Measurements from ENCODE around the gene CMSS1. TPM values are rescaled to one million over a fixed set of nuclear protein-coding genes. Genes with fewer than 3 reads are reported as not detected.

CMSS1 gene
- total RNA-seq, 1 donor from 2014 or later = 36.9 TPM

DNA sequence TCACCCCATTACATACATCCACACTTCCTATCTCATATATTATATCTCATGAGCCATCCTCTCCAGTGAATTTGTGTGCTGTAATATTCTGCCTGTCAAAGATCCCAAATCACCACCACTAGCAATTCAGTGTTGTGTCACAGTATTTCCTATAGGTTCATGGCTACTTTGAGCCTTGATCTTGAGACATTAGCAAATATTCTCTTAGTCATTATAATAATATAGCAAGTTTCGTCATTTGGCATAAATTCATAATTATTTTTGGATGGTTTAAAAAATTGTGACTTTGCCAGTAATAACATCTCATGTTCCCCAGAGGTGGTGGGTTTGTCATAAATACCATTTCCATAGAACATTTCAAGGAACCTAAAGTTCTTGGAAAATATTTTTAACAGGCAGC, 47.7 kb downstream of the CMSS1 start:
- intact Hi-C loops (cut with DNase I) = no loop called here
- ATAC-seq (ENCODE audit: poor library complexity) (no peak), DNase-seq (no peak)

DNA sequence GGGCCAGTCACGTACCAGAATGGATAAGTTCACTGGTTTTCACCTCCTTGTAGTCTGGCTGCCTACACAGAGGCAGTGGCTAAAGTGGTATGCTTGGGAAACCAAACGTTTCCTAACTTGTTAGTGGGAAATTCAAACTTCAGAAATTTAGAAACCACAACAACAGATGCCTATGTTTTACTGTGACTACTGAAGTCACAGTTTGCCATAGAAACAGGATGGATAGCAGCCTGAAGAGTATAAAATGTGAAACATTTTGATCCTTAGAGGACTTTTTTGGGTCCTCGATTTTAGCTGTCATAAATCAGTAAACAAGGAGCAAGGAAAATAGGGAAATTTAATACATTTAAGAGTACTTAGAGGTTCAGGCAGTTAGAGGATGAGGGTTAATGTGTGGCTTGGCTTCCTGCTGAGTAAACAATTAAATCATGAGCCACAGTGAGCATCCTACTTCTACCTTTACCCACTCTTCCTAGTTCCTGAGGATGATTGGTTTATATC, 48.6 kb downstream of the CMSS1 start:
- DNase-seq (no peak), ATAC-seq (ENCODE audit: poor library complexity) (no peak)
- intact Hi-C loops (cut with DNase I) = no loop called here

DNA sequence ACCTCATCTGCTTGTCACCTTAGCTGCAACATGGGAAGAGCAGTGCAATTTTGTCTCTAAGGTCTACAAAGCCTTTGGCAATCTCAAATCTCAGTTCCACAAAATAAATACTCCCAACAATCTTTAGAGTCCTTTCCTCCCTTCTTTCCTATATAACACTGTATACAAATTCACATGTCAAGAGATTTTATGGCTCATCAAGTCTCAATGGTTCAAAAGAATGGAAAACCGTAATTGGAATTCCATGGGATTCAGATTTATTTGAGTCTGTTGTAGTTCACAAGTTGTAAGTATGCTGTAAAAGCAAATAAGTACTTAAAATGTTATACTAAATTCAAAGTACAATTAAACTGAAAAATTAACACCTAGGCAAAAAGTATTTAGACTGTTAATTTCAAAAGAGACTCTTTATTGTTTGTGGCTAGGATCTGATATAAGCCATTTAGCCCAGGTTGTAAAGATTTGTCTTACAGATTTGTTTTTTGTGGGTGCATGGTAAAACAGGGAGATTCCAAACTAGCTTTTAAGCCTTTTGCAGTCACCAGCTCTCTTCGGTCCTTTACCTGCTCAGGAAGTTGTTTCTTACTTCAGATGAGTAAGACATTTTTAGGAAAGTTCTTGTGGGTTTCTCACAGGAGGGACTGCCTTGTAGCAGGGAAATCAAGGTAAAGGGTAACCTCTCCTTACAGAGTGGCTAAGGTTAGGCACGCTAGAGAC, 50.1 kb downstream of the CMSS1 start:
- DNase-seq (no peak), ATAC-seq (ENCODE audit: poor library complexity) (no peak)
- intact Hi-C loops (cut with DNase I) = no loop called here

DNA sequence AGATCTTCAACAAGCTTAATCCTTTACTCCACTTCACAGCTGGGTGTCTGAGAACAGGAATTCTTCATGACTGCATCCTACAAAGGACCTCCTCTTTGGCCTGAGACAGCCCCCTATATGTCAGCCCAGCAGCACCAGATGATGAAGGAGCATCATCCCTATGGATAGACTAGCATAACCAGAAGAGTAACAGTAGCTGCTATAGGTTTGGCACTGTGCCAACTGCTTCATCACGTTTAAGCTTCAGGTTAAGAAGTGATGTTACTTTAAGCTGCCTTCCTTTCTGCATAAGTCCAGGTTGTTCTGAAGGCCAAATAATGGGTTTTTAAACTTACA, 50.6 kb downstream of the CMSS1 start:
- no peak for DNase-seq
- intact Hi-C loops (cut with DNase I) = no loop called here
- ATAC-seq (ENCODE audit: poor library complexity) = no peak

DNA sequence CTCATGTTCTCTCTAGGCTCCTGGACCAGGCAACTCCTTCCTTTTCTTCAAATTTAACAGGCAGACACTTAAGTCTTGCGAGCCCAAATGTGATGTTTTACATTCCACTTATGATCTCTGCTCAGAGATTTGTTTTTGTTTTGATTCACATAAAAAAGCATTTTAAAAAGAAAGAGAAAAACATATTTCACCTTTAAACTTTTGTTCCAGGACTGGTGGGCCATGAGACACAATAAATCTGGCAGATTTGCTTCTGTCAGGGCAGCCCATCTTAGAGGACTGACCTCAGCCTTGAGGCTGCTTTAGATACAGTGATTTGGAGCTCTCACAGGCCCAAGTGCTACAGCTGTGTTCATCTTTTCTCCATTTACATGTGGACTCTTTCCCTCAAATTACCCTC, 52.0 kb downstream of the CMSS1 start:
- no peak for ATAC-seq (ENCODE audit: poor library complexity)
- DNase-seq = no peak
- intact Hi-C loops (cut with DNase I) = loop anchor here (10.0 kb wide), 1 partner anchor 175 kb away; no protein-coding TSS in a partner anchor

DNA sequence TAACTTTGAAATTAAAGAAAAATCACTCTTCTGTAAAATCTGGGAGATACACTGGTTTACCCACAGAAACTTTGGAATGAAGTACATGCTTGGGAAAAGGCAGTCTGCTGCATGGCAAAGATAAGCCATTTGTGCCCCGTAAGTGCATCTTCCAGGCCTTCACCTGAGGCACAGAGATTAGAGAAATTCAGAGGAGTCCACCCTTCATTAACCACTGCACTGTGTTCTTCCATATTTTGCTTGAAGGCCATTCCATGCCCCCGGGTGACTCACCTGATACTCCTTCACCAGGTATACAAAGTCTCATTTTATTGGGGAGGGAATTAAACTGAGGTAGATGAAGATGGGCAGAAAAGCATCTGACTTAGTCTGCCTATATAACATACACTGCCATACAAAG, 53.0 kb downstream of the CMSS1 start:
- no peak for ATAC-seq (ENCODE audit: poor library complexity)
- DNase-seq = no peak
- intact Hi-C loops (cut with DNase I) = loop anchor here (10.0 kb wide), 1 partner anchor 174 kb away; no protein-coding TSS in a partner anchor

DNA sequence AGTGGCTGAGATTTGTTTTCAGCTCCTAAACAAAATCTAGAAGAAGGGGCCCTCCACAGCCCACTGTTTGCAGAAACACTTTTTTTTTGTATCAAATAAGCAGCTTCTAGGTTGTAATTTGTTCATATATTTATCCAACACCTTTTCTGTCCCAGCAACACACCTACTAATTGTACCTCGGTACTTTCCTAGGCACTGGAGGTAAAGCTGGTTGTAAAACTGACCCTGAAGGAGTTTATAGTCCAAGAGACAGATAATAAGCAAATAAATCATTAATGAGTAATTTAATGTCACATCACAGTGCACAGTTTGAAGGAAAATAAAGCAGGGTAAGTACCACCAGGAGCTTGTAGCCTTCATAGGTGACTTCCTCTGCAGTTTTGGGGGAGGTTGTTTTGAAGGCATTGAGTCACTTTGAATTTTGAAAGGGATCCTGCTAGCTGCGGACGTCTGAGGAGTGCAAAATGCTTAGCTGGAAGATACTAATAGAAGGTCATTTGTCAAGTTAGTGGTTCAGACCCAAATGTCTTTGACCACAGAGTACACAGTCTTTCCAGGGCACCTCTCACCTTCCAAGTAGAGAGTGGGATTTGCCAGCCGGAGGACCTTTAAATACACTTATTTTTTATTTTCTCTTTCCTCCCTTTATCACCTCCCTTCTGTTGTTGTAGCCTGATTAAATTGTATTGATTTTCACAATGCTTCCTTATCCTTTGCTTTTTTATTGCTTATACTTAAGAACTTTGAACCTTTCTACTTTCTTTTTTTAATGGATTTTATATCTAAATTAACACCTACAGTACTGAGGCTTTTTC, 53.8 kb downstream of the CMSS1 start:
- no peak for ATAC-seq (ENCODE audit: poor library complexity)
- intact Hi-C loops (cut with DNase I) = loop anchor here (10.0 kb wide), 1 partner anchor 173 kb away; no protein-coding TSS in a partner anchor
- no peak for DNase-seq

DNA sequence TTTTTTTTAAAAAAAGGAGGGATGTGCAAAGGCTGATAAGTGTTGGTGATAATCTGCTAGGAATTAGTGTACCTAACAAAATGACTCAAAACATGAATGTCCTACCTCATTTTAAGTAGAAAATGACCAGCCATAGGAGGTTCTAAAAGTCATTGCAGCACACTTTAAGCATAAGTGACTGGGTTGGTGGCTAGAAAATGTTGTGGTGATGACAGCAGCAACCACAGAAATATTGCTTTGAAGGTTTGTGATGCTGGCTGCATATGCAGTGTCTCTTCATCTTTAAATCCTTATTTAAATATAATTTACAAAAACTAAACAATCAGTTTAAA, 55.2 kb downstream of the CMSS1 start:
- intact Hi-C loops (cut with DNase I) = loop anchor here (10.0 kb wide), 1 partner anchor 172 kb away; no protein-coding TSS in a partner anchor
- DNase-seq (no peak), ATAC-seq (ENCODE audit: poor library complexity) (no peak)

DNA sequence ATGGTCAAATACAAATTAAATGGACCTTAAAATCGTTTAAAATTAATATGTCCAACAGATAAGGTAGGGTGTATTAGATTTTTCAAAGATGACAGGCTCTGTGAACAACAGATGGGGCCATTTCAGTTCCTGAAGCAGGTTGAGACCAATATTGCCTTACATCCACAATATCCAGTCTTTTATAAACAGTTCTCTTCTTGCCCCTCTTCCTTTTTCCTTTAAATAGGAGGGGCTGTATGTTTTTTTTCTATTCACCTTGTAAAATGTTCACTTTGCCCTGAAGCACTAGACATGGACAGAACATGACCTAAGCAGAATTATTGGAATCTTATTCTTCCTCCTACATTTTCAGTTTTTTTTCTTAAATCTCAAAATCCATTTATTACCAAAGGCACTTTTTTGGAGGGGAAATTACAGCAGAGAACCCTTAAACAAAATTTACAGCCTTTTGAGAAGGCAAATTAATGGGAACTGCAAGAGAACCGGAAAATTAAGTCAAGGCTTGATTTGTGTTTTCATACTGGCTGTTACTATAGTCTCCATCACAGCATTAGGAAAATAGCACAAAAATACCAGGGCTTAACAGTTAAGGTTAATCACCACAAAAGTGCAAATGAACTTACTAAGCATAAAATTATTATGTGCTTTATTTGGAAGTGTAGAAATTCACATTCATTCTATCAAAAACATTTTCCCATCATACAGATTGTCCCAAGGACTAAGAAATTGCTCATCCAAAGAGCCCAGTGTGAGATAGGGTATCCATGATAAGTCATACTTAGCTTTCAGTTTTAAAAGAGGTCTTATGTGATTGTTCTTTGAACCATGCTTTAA, 55.8 kb downstream of the CMSS1 start:
- intact Hi-C loops (cut with DNase I) = loop anchor here (10.0 kb wide), 1 partner anchor 171 kb away; no protein-coding TSS in a partner anchor
- DNase-seq (no peak), ATAC-seq (ENCODE audit: poor library complexity) (no peak)

DNA sequence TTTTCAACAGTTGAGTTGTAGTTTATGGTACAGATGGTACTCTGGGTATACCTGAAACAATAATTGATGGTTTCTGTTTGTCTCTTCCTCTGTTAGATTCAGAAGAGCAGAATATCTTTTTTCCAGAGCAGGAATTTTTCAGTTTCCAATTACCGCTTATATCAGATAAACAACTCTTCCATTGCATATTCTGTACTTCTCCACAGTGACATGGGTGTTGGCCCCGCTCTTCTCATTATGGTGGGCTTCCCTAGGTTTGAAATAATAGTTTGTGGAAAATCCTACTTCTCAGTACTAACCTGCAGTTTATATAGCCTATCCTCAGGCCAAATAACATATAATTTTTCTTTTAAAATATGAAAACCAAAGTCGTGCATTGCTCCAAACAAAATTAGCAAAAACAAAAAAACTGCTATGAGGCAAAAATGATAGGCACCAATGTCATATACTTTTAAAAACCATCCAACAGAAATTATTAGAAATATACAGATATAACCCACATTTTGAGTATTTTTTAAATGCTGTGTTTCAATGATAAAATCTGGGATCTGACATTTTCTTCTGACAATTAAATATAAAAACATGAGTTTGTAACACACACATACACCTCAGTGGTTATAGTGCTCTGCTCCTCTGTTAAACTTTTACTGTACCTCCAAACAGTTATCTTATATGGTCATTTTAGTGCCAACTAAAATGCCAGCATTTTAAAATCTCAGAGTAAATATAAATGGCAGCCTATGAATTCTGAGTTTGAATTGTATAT, 56.8 kb downstream of the CMSS1 start:
- intact Hi-C loops (cut with DNase I) = loop anchor here (10.0 kb wide), 1 partner anchor 170 kb away; no protein-coding TSS in a partner anchor
- ATAC-seq (ENCODE audit: poor library complexity) (no peak), DNase-seq (no peak)

DNA sequence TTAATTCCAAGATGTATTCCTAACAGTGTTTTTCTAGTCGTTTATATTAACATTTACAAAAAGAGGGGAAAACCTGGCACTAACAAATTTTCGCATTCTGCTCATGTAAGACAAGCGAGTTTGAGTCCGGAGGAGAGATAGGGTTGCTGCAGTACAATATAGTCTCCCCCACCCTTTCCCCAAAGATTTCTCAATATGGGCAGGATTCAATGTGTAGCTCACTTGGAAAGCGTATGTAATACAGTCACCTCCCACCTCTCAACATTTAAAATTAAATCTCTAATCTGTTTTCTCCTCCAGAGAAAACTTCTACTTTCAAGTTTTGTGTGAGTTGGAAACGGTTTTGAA, 57.9 kb downstream of the CMSS1 start:
- peak; percentile 64 for ATAC-seq (ENCODE audit: poor library complexity)
- DNase-seq = no peak
- intact Hi-C loops (cut with DNase I) = loop anchor here (10.0 kb wide), 1 partner anchor 169 kb away; no protein-coding TSS in a partner anchor

DNA sequence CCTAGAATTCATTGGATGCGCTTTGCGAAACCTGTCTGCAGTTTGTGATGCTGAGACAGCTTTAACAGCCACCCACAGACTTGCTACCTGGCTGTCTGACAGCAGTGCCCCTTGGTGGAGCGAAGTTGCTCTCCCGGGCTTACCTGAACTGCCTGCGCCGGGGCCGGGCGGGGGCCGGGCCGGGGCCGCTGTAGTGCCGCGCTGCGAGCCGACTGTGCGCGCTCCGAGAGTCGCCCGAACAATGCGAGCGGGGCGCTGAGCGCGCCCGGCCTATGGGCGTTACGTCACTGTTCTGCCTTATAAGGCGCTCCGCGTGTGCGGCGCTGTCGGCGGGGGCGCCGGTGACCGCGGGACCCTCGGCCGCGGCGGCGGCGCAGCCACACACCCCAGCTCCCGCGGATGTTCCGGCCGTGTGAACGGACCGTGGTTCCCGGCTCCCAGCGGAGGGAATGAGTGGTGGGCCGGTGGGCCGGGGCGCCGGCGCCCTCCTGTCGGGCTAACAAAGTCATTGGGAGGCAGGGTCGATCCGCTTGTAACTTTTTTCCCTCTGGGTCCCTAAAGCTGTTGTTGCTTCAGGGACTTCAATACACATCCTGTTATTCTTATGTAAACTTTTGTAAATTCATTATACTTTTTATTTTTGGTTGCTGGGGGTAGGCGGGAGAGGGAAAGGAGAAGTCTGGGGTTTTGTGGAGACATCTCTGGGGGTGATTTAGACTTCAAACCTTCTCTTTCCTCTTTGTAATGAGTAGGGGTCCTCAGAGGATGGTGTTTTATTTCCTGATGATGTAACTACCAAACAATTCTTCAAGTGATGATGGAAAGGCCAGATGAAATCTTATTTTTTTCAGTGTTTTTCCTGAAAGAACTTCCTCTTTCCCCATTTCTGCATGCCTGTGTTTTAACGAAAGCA, 58.5 kb downstream of the CMSS1 start:
- peak; percentile 89 for DNase-seq
- intact Hi-C loops (cut with DNase I) = loop anchor here (10.0 kb wide), 1 partner anchor 169 kb away; no protein-coding TSS in a partner anchor
- peak; percentile 98 for ATAC-seq (ENCODE audit: poor library complexity)

DNA sequence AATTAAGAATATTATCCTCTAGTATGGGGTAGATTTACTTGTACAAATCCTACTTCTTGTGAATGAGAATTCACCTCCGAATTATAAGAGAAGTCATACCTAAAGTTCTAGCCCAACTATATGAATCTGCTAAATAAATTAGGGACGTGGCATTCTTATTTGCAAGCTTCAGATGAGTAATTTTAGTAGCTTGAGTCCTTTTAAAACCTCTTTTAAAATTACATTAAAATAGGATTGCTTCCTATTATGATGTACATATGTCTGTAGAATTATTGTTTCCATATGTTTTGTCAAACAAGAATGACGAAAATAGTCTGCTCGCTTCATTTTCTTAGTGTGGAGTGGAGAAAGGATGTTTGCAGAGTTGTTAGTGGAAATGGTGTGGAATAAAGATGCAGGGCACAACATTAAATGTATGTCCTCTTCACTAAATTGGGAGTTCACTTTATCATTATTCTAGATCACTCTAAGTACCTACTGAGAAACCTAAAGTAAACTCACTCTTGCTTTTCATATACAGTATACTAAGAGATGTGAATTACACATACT, 59.4 kb downstream of the CMSS1 start:
- DNase-seq = no peak
- ATAC-seq (ENCODE audit: poor library complexity) = no peak
- intact Hi-C loops (cut with DNase I) = loop anchor here (10.0 kb wide), 1 partner anchor 168 kb away; no protein-coding TSS in a partner anchor

DNA sequence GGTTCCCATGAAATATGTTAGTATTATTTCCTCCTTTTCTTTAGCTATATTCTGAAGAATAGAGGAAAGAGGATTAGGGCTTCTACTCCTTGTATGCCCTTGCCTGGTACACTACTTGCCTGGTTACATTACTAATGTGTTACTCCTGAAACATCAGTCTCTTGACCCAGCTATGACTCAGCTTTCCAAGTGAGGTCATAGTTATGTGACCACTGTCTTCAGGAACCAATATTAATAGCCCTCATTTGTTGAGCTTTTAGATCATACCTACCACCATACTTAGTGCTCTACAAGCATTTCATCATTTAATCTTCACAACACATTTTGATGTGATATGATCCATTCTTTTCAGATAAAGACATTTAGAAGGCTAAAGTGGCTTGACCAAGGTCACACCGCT, 60.3 kb downstream of the CMSS1 start:
- ATAC-seq (ENCODE audit: poor library complexity) (no peak), DNase-seq (no peak)
- intact Hi-C loops (cut with DNase I) = loop anchor here (10.0 kb wide), 1 partner anchor 167 kb away; no protein-coding TSS in a partner anchor

DNA sequence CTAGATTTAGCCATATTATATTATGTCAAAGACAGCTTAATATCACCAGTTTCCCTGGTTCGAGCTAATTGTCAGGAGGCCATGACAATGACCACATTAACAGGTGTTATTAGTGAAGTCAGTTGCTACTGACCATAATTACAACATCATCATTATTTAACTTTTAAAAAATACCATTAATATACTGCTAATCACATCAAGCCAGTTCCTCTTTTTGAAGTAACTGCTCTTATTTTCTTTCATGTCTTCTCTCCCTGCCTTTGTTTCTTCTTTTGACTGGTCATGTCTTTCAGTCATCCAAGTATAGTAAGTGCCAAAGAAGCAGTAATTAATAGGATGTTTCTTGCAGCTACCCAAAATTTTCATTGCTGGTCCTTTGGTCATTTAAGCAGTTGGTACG, 61.6 kb downstream of the CMSS1 start:
- intact Hi-C loops (cut with DNase I) = loop anchor here (10.0 kb wide), 1 partner anchor 166 kb away; no protein-coding TSS in a partner anchor
- ATAC-seq (ENCODE audit: poor library complexity) (no peak), DNase-seq (no peak)

DNA sequence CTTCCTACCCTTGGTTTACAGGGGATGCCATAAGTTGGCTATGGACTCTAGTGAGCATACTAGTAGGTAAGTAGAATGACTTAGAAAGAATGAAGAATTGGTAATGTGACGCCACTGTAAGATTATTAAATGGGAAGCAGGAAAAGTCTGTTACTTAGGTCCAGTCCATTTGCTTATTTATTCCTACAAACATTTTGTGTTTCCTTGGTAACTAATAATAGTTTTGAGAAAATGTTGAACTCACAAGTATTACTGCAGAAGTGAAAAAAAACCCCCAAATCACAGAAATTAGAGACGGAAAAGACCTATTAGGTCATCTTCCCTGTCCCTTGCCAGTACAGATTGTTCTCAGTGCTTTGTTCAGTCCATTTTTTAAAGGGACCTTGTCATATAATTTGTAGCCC, 63.5 kb downstream of the CMSS1 start:
- DNase-seq (no peak), ATAC-seq (ENCODE audit: poor library complexity) (peak; percentile 77)
- intact Hi-C loops (cut with DNase I) = no loop called here

All from Right ventricle myocardium superior (tissue), 1 donor.